ENCODE results near the gene SLC28A2. TPM values are rescaled to one million over a fixed set of nuclear protein-coding genes. Genes with fewer than 3 reads are reported as not detected.

Gene SLC28A2
- total and polyA plus RNA-seq, 8 donors = 0.06 to 48.8 (median 1.8) TPM; not detected in 1

DNA sequence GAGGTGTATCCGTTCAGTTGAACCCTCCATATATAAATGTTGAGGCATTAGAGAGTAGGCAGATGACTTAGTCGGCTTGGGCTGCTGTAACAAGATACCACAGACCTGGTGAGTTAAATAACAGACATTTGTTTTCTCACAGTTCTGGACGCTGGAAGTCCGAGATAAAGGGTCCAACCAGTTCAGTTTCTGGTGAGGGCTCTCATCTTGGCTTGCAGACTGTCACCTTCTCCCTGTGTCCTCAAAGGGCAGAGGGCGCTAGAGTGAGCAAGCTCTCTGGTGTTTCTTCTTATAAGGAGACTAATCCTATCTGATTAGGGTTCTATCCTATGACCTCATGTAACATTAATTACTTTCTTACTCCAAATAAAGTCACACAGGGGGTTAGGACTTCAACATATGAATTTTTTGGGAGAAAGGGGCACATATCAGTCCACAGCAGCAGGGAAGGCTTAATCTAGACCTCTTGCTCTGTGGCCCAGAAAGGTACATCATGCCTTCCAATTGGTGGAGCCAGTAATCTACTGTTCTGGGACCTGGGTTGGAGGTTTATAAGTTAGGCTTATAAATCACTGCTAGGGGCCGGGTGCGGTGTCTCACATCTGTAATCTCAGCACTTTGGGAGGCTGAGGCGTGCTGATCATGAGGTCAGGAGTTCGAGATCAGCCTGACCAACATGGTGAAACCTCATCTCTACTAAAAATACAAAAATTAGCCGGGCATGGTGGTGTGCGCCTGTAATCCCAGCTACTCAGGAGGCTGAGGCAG lies 26.3 kb upstream of the SLC28A2 start:
- Histone ChIP-seq H3K36me3 (no peaks in the 10 kb centered on the region), H3K9me3 (no peaks in the 10 kb centered on the region), H3K27ac (no peak overlapping the region), H3K4me1 (peaks cover 0 to 33% (median 7%) of the 10 kb centered on the region in 4 donors), H3K27me3 (peaks cover 0 to 11% (median 0%) of the 10 kb centered on the region in 3 donors), H3K4me3 (no peak overlapping the region)
- intact Hi-C loops (cut with DNase I; ENCODE audit: low total_unique reads) = no loop called here
- 68 to 75% (median 73%) methylated on average over 11 of the region's 11 CpGs for WGBS, 5 donors
- TF ChIP-seq POLR2A (IDR thresholded peaks at IDR 0.05) = no peak
- peak in 1 of 2 donors; percentile 19 for DNase-seq

GRCh38 chr15:45228931-45229330 lies 23.1 kb upstream of the SLC28A2 start:
- intact Hi-C loops (cut with DNase I; ENCODE audit: low total_unique reads) = no loop called here
- DNase-seq = peak; percentile 24 to 59
- 29 to 47% (median 39%) methylated on average over 5 of the region's 5 CpGs for WGBS, 5 donors

DNA sequence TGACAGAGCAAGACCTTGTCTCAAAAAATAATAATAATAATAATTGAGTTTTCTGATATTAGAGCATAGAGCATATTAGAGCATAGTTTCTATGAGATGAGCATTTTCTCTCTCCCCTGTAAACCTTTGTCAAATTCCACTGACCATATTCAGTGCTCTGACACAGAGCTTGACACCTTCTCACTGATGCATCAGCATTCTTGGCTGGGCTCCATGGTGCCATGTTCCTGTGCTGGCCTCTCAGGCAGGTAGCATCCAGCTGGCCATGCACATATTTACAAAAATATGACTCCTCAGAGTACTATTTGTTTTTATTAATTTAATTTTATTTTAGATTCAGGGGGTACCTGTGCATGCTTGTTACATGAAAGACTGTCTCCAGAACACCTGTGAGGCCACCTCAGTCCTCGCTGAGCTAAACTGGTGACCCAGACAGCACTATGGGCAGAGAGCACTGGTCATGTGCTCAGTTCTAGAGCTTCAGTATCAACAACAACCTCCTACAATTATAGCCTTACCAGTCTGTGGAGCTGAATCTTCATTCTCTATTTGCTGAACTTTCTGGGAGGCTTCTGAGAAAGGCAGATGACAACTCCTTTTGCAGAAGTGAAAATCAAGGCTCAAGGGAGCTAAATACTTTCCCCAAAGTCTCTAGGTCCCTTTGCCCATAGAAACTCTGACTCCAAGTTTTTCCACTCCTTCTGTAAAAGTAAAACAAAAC lies 21.6 kb upstream of the SLC28A2 start:
- no peak overlapping the region for H3K27ac ChIP-seq
- intact Hi-C loops (cut with DNase I; ENCODE audit: low total_unique reads) = no loop called here
- TF ChIP-seq EP300 (IDR thresholded peaks at IDR 0.05) = no peak
- no peak for TF ChIP-seq POLR2AphosphoS5 (IDR thresholded peaks at IDR 0.05)
- no peak for TF ChIP-seq POLR2A (IDR thresholded peaks at IDR 0.05)
- TF ChIP-seq, protein P1, sequence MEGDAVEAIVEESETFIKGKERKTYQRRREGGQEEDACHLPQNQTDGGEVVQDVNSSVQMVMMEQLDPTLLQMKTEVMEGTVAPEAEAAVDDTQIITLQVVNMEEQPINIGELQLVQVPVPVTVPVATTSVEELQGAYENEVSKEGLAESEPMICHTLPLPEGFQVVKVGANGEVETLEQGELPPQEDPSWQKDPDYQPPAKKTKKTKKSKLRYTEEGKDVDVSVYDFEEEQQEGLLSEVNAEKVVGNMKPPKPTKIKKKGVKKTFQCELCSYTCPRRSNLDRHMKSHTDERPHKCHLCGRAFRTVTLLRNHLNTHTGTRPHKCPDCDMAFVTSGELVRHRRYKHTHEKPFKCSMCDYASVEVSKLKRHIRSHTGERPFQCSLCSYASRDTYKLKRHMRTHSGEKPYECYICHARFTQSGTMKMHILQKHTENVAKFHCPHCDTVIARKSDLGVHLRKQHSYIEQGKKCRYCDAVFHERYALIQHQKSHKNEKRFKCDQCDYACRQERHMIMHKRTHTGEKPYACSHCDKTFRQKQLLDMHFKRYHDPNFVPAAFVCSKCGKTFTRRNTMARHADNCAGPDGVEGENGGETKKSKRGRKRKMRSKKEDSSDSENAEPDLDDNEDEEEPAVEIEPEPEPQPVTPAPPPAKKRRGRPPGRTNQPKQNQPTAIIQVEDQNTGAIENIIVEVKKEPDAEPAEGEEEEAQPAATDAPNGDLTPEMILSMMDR (IDR thresholded peaks at IDR 0.05) = no peak
- no peak for DNase-seq
- WGBS, 5 donors = 0 to 43% (median 0%) methylated on average over 1 of the region's 1 CpG
- no peak overlapping the region for H3K4me3 ChIP-seq
- H3K9me3 ChIP-seq = peaks cover 0 to 28% (median 15%) of the 10 kb centered on the region in 4 donors
- H3K27me3 ChIP-seq = no peaks in the 10 kb centered on the region
- H3K4me1 ChIP-seq = peaks cover 0 to 10% (median 1%) of the 10 kb centered on the region in 4 donors
- H3K36me3 ChIP-seq = no peaks in the 10 kb centered on the region

More at GRCh38 chr15:45228931-45229330, 23.1 kb upstream of the SLC28A2 start:
- Histone ChIP-seq H3K27ac (peak overlapping the region in 3 of 5 donors; percentile 31 to 62 (median 42)), H3K9me3 (peaks cover 0 to 13% (median 3%) of the 10 kb centered on the region in 4 donors), H3K27me3 (no peaks in the 10 kb centered on the region), H3K4me1 (peaks cover 0 to 24% (median 6%) of the 10 kb centered on the region in 4 donors), H3K36me3 (no peaks in the 10 kb centered on the region), H3K4me3 (no peak overlapping the region)
- TF ChIP-seq, protein P1 (IDR thresholded peaks at IDR 0.05) = no peak
- TF ChIP-seq POLR2AphosphoS5 (IDR thresholded peaks at IDR 0.05) = peak in 1 of 3 donors; percentile 43

GRCh38 chr15:45231132-45231531 lies 20.9 kb upstream of the SLC28A2 start:
- Histone ChIP-seq H3K4me1 (peaks cover 0 to 6% (median 0%) of the 10 kb centered on the region in 4 donors), H3K36me3 (no peaks in the 10 kb centered on the region), H3K9me3 (peaks cover 0 to 31% (median 18%) of the 10 kb centered on the region in 4 donors), H3K4me3 (no peak overlapping the region), H3K27me3 (no peaks in the 10 kb centered on the region), H3K27ac (no peak overlapping the region)
- TF ChIP-seq EP300 (IDR thresholded peaks at IDR 0.05) (no peak), POLR2AphosphoS5 (IDR thresholded peaks at IDR 0.05) (no peak), POLR2A (IDR thresholded peaks at IDR 0.05) (no peak)
- TF ChIP-seq, protein P1 (IDR thresholded peaks at IDR 0.05) = no peak
- WGBS, 5 donors = 49 to 81% (median 61%) methylated on average over 3 of the region's 3 CpGs
- DNase-seq = no peak
- intact Hi-C loops (cut with DNase I; ENCODE audit: low total_unique reads) = no loop called here

All from stomach (tissue), 9 donors.